Transverse colon (tissue), 3 donors: Measurements from ENCODE around the gene HSPB7.

ENCODE experiments used
- POLR2A ChIP-seq: fragments of 450-650 bp; IDR thresholded peaks from one replicate; pipeline ENCODE4 v1.6.1; 2016; ENCODE audit warnings: antibody characterized with exemption, mild to moderate bottlenecking, moderate library complexity
- POLR2AphosphoS5 ChIP-seq, 3 donors: sonication (generic); formaldehyde crosslinking; IDR thresholded peaks; one replicate each; pipeline ENCODE4 v1.6.1; 2016; ENCODE audit warnings: antibody characterized with exemption in 3 of 3

- no peak for TF ChIP-seq POLR2A
- no peak for TF ChIP-seq POLR2AphosphoS5 (IDR thresholded peaks at IDR 0.05)
Measured at GRCh38 chr1:16029288-16029687, 11.4 kb upstream of the HSPB7 start.
